Right lobe of liver (tissue), 4 donors: ENCODE data around the gene POFUT2.

Experiments used
- POLR2A ChIP-seq: fragments of 450-650 bp; IDR thresholded peaks from one replicate; pipeline ENCODE4 v1.6.1; 2017; ENCODE audit warnings: antibody characterized with exemption, mild to moderate bottlenecking
- TF ChIP-seq, protein P1 (sequence below), 4 donors: fragments of 200-600 bp in 3 of 4; fragments of 450-650 bp in 1 of 4; IDR thresholded peaks; one replicate each; pipeline versions ENCODE4 v1.5.1 to v1.8.0; 2016 to 2022; ENCODE audit warnings: antibody characterized with exemption in 4 of 4, mild to moderate bottlenecking in 2 of 4
- donor health status: DM: no; HTN: no; CAD: no.
- donor health status: DM: no; HTN: no; CAD: no.
- donor health status: DM: no; HTN: yes; CAD: no.

DNA sequence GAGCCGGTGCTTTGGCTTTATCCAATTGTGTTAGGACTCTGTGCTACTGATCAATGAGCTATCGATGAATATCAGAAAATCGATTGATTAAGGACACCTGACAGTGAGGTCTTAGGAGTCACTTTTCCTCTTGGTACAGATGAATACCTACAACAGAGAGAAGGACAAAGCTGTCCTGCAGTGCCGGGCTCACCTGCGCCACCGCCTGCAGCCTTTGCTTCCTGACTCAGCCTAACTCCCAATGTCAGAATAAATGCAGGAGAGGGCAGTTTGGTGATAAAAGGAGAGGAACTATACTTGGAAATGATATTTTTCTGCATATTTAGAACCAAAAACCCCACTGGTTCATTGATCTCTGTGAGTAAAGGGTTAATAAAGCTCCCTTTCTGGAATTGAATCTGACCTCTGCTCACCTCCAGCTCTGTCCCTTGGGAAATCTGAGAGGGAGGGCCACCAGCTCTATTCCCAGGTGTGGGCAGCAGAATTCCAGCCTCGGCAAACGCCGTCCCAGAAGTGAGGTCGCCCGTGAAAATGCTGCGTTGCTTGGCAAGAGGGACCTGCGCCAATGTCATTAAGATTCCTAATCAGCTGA, 39.3 kb downstream of the POFUT2 start:
- TF ChIP-seq, protein P1, sequence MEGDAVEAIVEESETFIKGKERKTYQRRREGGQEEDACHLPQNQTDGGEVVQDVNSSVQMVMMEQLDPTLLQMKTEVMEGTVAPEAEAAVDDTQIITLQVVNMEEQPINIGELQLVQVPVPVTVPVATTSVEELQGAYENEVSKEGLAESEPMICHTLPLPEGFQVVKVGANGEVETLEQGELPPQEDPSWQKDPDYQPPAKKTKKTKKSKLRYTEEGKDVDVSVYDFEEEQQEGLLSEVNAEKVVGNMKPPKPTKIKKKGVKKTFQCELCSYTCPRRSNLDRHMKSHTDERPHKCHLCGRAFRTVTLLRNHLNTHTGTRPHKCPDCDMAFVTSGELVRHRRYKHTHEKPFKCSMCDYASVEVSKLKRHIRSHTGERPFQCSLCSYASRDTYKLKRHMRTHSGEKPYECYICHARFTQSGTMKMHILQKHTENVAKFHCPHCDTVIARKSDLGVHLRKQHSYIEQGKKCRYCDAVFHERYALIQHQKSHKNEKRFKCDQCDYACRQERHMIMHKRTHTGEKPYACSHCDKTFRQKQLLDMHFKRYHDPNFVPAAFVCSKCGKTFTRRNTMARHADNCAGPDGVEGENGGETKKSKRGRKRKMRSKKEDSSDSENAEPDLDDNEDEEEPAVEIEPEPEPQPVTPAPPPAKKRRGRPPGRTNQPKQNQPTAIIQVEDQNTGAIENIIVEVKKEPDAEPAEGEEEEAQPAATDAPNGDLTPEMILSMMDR (IDR thresholded peaks at IDR 0.05) = no peak
- no peak for TF ChIP-seq POLR2A
